Colonic mucosa (tissue), 4 donors: Measurements from ENCODE around the gene UNC5C. TPM values are rescaled to one million over a fixed set of nuclear protein-coding genes. Genes with fewer than 3 reads are reported as not detected.

Experiments
- DNase-seq: peaks from one replicate; pipeline ENCODE4 v3.0.0-alpha.2; 2020
- H3K27ac ChIP-seq: fragments of 200-600 bp; one replicate; pipeline ENCODE4 v1.8.0; 2021
- H3K27me3 ChIP-seq: fragments of 200-600 bp; one replicate; pipeline ENCODE4 v1.8.0; 2021
- H3K36me3 ChIP-seq: fragments of 200-600 bp; one replicate; pipeline ENCODE4 v1.8.0; 2021
- H3K4me1 ChIP-seq: fragments of 200-600 bp; one replicate; pipeline ENCODE4 v1.8.0; 2021; ENCODE audit warnings: mild to moderate bottlenecking
- H3K4me3 ChIP-seq: fragments of 200-600 bp; one replicate; pipeline ENCODE4 v1.8.0; 2021
- H3K9ac ChIP-seq, 2 donors: one replicate each; pipeline ENCODE4 v1.7.0; 2013; ENCODE audit warnings: control low read depth in 2 of 2, low read depth in 2 of 2, low read length in 2 of 2
- H3K9me3 ChIP-seq: fragments of 200-600 bp; one replicate; pipeline ENCODE4 v1.8.0; 2021
- CTCF ChIP-seq: fragments of 200-600 bp; IDR thresholded peaks from one replicate; pipeline ENCODE4 v1.8.0; 2022; ENCODE audit warnings: antibody characterized with exemption, mild to moderate bottlenecking
- intact Hi-C: fragments of 100-400 bp; cut with DNase I; formaldehyde crosslinking; loops from one replicate; pipeline ENCODE4 v1.14.1; 2022
- total RNA-seq, 2 donors: library from RNA; stranded (reverse); fragmentation: NEBNext Ultra II Directional in 1 of 2; extraction: Animal tissue kit (Norgen Biotek cat#: 25700) in 1 of 2; gene quantifications; one replicate each; pipeline ENCODE4 v1.2.1, GENCODE V29; 2021
- donor health status: healthy.
- donor health status: DM: no; HTN: no; CAD: no.
- donor health status: DM: no; HTN: no; CAD: no.

The UNC5C gene
- total RNA-seq, 2 donors from 2014 or later: 3.9 to 4.2 TPM

DNA sequence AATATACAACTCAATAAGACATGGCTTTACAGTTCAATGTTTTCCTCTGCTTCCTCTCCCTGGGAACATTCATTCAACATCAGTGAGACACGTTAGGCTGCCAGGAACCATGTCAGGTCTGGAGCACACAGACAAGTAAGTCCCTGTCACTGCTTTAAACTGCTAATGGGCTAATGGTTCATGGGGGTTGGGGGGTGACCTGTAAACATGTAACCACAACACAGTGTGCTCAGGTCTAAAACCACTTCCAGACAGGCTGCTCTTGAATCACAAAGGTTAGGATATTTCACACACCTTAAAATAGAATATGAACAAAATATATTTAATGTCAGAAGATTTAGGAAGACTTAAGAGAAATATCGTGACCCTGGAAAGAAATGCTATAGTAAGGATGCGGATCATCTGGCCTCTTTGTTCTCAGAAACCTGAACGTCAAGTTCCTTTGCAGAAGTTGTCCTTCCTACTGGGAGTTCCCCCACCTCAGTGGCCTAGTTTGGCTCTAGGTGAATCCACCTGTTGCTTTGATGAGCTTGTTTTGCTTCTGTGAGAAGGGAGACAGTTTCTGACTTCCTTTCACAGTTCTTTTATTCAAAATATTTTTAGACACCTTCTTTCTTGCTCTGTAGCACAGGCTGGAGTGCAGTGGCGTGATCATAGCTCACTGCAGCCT lies 359.9 kb downstream of the UNC5C start:
- no peaks in the 10 kb centered on the region for H3K27me3 ChIP-seq
- no peaks in the 10 kb centered on the region for H3K36me3 ChIP-seq
- intact Hi-C loops: no loop called here
- H3K9ac ChIP-seq: no peak overlapping the region
- DNase-seq: no peak
- no peaks in the 10 kb centered on the region for H3K4me1 ChIP-seq
- no peaks in the 10 kb centered on the region for H3K9me3 ChIP-seq
- H3K27ac ChIP-seq: no peak overlapping the region
- no peak for TF ChIP-seq CTCF
- no peak overlapping the region for H3K4me3 ChIP-seq

DNA sequence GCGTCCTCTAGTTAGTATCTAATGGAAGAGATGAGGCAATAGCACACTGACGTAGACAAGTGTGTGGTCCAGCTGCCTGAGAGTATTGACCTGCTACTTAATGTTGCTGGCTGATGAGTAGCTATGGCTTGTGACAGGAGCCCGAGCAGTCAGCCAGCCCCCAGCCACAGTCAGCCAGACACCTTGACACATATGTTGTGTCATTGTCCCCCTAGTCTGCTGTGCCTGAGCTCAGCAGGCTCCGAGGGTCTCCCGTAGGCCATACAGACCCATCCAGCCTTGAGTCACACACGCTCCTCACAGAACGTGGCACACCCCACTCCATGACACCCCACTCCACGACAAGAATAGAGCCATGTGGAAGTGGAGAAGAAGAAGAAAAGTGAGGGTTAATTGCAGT lies 362.1 kb downstream of the UNC5C start:
- intact Hi-C loops: no loop called here
- no peak for TF ChIP-seq CTCF
- Histone ChIP-seq H3K9ac (no peak overlapping the region), H3K4me3 (no peak overlapping the region), H3K36me3 (no peaks in the 10 kb centered on the region), H3K27ac (no peak overlapping the region), H3K9me3 (no peaks in the 10 kb centered on the region), H3K27me3 (no peaks in the 10 kb centered on the region), H3K4me1 (no peaks in the 10 kb centered on the region)
- no peak for DNase-seq

- Histone ChIP-seq H3K27ac (no peak overlapping the region), H3K4me1 (no peaks in the 10 kb centered on the region), H3K4me3 (no peak overlapping the region), H3K9ac (no peak overlapping the region), H3K27me3 (no peaks in the 10 kb centered on the region), H3K9me3 (no peaks in the 10 kb centered on the region), H3K36me3 (no peaks in the 10 kb centered on the region)
- DNase-seq: no peak
- intact Hi-C loops: no loop called here
- no peak for TF ChIP-seq CTCF
Measured at GRCh38 chr4:95183656-95184408, 364.9 kb downstream of the UNC5C start.

DNA sequence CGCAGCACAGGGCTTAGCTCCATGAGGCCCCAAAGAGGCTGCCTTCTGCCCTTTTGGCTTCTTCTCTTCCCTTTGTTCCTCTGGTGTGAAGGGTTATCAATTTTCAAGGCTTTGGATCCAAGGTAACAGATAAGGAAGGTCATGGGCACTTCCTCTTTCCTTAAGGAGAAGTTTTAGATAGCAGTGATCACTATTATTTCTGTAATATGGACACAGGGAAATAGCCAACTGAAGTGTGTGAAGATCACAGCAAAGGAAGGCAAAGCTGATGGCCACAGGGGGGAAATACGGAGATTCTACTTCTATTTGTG lies 366.8 kb downstream of the UNC5C start:
- no peaks in the 10 kb centered on the region for H3K9me3 ChIP-seq
- intact Hi-C loops: no loop called here
- no peaks in the 10 kb centered on the region for H3K27me3 ChIP-seq
- DNase-seq: no peak
- no peak overlapping the region for H3K9ac ChIP-seq
- H3K4me1 ChIP-seq: no peaks in the 10 kb centered on the region
- H3K27ac ChIP-seq: no peak overlapping the region
- no peaks in the 10 kb centered on the region for H3K36me3 ChIP-seq
- H3K4me3 ChIP-seq: no peak overlapping the region
- no peak for TF ChIP-seq CTCF

DNA sequence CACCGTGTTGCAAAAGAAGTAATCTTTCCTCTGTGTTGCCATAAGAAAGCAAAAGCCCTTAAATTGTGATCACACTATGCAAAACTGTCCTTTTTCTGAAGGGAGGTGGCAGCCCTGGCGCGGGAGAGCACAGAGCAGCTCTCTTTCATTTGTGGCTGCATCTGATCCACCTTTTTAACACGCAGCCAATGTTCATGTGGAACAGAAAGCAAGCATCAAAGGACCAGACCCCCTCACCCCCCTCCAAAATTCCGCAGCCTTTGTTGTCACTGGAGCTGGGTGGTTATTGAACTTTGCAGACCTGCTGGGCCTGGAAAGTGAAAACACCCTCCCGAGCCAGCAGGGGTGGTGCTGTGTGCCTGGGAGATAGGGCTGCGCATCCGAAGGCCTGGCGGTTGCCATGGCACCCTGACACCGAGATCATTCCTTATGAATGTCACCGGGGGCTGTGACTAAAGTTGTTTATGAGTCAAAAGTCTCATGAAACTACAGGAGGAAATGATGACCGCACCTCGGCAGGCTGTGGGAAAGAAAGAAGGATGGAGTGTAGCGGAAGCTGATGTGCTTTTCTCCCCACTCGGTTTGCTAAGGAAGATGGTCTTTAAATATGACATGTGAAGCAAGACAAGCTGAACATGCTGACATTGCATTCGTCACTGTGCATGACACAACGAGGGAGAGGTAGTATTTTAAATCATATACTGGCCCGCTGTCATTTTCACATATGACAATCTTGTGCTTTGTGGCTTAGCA lies 367.4 kb downstream of the UNC5C start:
- Histone ChIP-seq H3K4me3 (no peak overlapping the region), H3K9me3 (no peaks in the 10 kb centered on the region), H3K27ac (no peak overlapping the region), H3K36me3 (no peaks in the 10 kb centered on the region), H3K27me3 (no peaks in the 10 kb centered on the region), H3K4me1 (no peaks in the 10 kb centered on the region), H3K9ac (no peak overlapping the region)
- DNase-seq: no peak
- intact Hi-C loops: no loop called here
- TF ChIP-seq CTCF: no peak
